Astrocyte of the spinal cord (primary cell): ENCODE measurements around the gene DOCK2.

Experiments used
- DNase-seq: peaks from one replicate; pipeline ENCODE4 v3.0.0; 2011; ENCODE audit warnings: low read depth, low spot score
- H3K4me3 ChIP-seq: 2 replicates; pipeline ENCODE4 v1.5.1; 2011; ENCODE audit warnings: low read depth, mild to moderate bottlenecking, low read length, moderate library complexity
- in situ Hi-C: cut with HindIII; loops from 2 replicates; pipeline ENCODE4 v1.10.0; 2017; ENCODE audit warnings: low sequenced_read_pairs
- TF ChIP-seq, protein P1 (sequence below): IDR thresholded peaks from 2 replicates; pipeline ENCODE4 v1.5.1; 2012; ENCODE audit warnings: low read depth, mild to moderate bottlenecking, low read length, inconsistent platforms

The DOCK2 gene

DNA sequence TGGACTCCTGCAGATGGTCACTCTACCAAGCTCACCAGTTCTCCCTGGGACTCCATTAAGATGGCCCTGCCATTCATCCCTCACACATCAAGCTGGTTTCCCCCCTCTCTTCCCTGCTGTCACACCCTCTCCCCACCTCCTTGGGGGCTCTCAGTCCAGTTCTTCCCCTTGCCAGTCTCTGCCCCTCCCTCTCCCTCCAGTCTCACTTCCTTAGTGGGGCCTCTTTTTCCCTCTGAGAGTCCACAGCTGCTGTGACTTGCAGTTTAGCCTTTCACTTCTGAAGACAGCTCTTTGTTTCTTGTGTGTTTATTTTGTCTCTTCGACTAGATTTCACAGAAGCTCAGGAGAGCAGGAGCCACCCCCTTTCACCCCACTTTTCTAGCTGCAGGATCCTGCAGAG, 10.5 kb downstream of the DOCK2 start:
- in situ Hi-C loops: no loop called here
- H3K4me3 ChIP-seq: no peak overlapping the region
- no peak for DNase-seq
- TF ChIP-seq, protein P1, sequence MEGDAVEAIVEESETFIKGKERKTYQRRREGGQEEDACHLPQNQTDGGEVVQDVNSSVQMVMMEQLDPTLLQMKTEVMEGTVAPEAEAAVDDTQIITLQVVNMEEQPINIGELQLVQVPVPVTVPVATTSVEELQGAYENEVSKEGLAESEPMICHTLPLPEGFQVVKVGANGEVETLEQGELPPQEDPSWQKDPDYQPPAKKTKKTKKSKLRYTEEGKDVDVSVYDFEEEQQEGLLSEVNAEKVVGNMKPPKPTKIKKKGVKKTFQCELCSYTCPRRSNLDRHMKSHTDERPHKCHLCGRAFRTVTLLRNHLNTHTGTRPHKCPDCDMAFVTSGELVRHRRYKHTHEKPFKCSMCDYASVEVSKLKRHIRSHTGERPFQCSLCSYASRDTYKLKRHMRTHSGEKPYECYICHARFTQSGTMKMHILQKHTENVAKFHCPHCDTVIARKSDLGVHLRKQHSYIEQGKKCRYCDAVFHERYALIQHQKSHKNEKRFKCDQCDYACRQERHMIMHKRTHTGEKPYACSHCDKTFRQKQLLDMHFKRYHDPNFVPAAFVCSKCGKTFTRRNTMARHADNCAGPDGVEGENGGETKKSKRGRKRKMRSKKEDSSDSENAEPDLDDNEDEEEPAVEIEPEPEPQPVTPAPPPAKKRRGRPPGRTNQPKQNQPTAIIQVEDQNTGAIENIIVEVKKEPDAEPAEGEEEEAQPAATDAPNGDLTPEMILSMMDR: no peak

DNA sequence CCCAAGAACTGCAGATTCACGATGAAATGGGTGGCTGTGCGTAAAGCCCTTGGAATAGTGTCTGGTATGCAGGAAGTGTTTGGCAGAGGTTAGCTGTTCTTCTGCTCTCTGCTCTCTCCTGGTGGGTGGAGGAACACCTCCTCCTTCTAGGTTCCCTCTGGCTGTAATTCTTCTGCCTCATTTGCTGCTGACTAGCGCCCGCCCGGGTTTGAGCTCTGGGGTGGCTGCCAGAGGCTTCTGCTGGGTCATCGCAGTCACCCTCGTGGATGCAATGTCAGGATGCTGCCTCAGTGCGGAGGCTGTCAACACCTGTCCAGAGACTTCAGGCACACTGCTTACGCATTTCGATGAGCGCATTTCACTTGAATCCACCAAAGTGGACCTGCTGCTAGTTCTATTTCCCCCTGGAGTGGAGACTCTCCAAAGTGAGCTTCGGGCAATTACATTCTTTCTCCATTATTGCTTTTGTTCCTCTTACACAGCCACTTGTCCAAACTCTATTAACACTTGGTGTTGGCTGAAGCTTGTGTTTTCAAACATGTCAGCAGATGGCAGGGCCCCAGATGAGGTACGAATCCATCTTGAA, 11.7 kb downstream of the DOCK2 start:
- in situ Hi-C loops: no loop called here
- no peak overlapping the region for H3K4me3 ChIP-seq
- peak; percentile 67 for DNase-seq
- TF ChIP-seq, protein P1: no peak

DNA sequence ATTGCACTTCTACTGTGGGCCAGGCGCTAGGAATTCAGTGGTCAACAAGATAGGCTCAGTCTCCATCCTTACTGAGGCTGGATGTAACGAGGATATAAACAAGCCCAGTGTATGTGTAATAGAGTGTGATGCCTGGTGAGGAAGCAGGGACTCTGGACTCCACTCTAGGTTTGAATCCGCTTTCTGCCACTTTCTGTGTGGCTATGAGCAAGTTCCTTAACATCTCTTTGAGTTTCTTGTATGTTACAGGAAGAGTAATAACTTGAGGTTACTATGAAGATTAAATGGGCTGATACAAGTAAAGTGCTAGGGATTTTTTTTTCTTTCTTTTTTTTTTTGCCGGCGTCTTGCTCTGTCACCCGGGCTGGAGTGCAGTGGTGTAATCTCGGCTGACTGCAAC, 12.4 kb downstream of the DOCK2 start:
- no peak for DNase-seq
- H3K4me3 ChIP-seq: no peak overlapping the region
- in situ Hi-C loops: no loop called here
- TF ChIP-seq, protein P1: no peak

DNA sequence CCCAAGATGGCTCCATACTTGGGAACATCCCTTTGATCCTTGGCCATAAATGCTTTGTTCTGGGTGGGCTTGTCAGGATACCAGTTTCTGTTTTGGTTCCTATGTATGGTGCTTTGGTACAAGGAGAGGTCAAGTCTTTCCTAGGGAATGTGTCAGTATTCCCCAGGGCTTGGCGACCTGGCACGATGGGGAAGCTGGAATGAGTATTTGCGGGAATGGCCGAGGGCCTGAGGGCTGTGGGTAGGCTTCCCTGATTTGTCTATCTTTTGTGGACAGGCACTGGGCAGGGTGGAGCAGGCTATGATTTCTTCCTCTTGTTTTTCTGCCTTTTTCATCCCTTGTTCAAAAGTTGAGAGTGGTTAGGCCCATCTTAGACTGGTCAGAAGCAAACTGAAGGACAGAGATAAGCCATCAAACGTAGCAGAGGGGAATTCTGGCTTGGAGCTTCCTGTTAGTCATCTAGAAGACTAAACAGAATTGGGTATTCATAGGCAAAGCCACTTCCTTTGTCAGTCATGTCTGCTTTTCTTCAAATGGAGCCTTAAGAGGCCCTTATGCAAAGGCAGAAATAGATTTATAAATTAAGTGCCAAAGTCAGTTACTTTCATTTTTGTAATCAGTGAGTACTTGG, 13.7 kb downstream of the DOCK2 start:
- in situ Hi-C loops: no loop called here

DNA sequence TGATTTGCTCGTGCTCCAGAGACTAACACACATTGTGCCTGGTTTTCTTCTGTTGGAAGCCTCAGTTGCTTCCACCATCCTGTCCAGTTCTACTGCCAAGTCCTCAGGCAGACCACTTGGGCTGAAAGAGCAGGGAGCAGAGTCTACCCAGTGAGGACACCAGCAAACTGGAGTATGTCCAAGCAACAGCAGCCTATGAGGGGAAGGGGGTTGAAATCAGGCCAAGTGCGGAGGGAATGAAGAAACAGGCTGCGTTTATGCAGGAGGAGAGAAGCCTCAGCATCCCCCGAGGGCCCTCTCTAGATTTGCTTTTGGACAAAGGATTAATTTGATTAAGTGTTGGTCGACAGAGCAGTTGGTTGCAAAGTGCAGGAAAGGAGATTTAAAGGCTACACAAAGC, 14.5 kb downstream of the DOCK2 start:
- in situ Hi-C loops: no loop called here
- no peak overlapping the region for H3K4me3 ChIP-seq
- TF ChIP-seq, protein P1: no peak
- DNase-seq: no peak

More for the DNA sequence above, 13.7 kb downstream of the DOCK2 start:
- peak; percentile 50 for DNase-seq
- TF ChIP-seq, protein P1: no peak
- H3K4me3 ChIP-seq: no peak overlapping the region

DNA sequence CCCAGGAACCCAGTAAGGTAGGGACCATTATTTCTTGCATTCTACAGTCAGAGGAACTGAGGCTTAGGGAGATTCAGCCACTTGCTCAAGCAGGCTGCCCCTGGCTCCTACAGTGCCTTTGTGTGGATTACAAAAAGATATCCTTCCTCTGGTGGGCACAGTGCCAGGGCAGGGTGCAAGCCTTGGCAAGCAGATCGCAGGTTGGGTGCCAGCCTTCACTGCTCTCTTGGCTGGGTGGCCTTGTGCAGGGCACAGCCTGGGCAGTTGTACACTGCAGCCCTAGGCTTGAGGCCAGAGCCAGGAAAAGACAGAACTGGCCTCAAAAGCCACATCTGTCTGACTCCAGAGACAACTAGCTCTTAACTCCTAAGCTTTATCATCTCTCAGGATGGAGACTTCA, 15.0 kb downstream of the DOCK2 start:
- in situ Hi-C loops: no loop called here
- DNase-seq: no peak
- TF ChIP-seq, protein P1: no peak

DNA sequence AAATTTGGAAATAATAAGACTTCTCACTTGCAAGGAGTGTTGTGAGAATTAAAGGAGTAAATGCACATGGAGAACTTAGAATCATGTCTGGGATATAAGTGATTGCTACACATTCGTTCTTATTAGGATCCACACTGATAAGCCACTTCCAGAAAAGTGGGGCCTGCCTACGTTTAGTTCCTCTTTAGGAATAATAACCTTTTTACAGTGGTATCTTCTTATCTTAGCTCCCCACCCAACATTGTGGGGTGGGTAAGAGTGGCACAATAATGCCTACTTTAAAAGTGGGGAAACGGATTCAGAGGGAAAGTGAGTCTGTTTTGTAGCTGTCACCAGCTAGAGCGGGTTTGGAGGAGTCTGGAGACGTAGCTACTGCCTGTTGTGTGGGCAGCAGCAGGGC, 16.0 kb downstream of the DOCK2 start:
- TF ChIP-seq, protein P1: no peak
- H3K4me3 ChIP-seq: no peak overlapping the region
- DNase-seq: no peak
- in situ Hi-C loops: no loop called here

More for the DNA sequence above, 15.0 kb downstream of the DOCK2 start:
- no peak overlapping the region for H3K4me3 ChIP-seq
